GM23338 (cell line): Measurements from ENCODE around the gene CD22. TPM values are rescaled to one million over a fixed set of nuclear protein-coding genes. Genes with fewer than 3 reads are reported as not detected.

ENCODE experiments used
- EZH2 ChIP-seq: fragments of 200-600 bp; sonication (generic); IDR thresholded peaks from one replicate; pipeline ENCODE4 v1.8.0; 2017; ENCODE audit warnings: antibody characterized with exemption, mild to moderate bottlenecking, low read depth; ENCODE audit not compliant: unreplicated experiment
- EZH2phosphoT487 ChIP-seq: fragments of 200-600 bp; sonication (generic); IDR thresholded peaks from one replicate; pipeline ENCODE4 v1.8.1; 2018; ENCODE audit warnings: antibody characterized with exemption; ENCODE audit not compliant: unreplicated experiment
- STAT1 ChIP-seq: IDR thresholded peaks from one replicate; pipeline ENCODE4 v1.6.1; 2016; ENCODE audit warnings: antibody characterized with exemption; ENCODE audit not compliant: unreplicated experiment
- ZNF331 ChIP-seq: fragments of 250-450 bp; sonication (Bioruptor Pico); IDR thresholded peaks from 2 replicates; pipeline ENCODE4 v1.5.0; 2020; ENCODE audit warnings: low read depth, mild to moderate bottlenecking, moderate library complexity
- polyA plus RNA-seq: library from polyadenylated mRNA; unstranded; fragments of >200 nt; fragmentation: Nextera tagmentation; extraction: Ambion mirVana; gene quantifications from 2 replicates; pipeline ENCODE4 v1.2.1, GENCODE V29; 2016
- total RNA-seq: library from RNA; depleted of rRNA; stranded (reverse); fragments of >200 nt; shearing (Covaris generic); gene quantifications from 2 replicates; pipeline ENCODE4 v1.2.3, GENCODE V29; 2014
- TF ChIP-seq, protein P1 (sequence below): fragments of 250-450 bp; sonication (Bioruptor Pico); IDR thresholded peaks from 2 replicates; pipeline ENCODE4 v1.5.0; 2020; ENCODE audit warnings: mild to moderate bottlenecking, moderate library complexity
- TF ChIP-seq, protein P2 (sequence below), 2 experiments: fragments of 200-600 bp in 1 of 2; sonication (generic) in 1 of 2; conservative IDR thresholded peaks; 2 replicates each; pipeline versions ENCODE4 v1.5.1 to v1.6.1; 2016 to 2017; ENCODE audit warnings: antibody characterized with exemption in 2 of 2, low read depth in 2 of 2, mild to moderate bottlenecking in 2 of 2, moderate library complexity in 1 of 2

Gene CD22
- total and polyA plus RNA-seq, 2 experiments from 2014 or later = 0.10 to 0.32 TPM

DNA sequence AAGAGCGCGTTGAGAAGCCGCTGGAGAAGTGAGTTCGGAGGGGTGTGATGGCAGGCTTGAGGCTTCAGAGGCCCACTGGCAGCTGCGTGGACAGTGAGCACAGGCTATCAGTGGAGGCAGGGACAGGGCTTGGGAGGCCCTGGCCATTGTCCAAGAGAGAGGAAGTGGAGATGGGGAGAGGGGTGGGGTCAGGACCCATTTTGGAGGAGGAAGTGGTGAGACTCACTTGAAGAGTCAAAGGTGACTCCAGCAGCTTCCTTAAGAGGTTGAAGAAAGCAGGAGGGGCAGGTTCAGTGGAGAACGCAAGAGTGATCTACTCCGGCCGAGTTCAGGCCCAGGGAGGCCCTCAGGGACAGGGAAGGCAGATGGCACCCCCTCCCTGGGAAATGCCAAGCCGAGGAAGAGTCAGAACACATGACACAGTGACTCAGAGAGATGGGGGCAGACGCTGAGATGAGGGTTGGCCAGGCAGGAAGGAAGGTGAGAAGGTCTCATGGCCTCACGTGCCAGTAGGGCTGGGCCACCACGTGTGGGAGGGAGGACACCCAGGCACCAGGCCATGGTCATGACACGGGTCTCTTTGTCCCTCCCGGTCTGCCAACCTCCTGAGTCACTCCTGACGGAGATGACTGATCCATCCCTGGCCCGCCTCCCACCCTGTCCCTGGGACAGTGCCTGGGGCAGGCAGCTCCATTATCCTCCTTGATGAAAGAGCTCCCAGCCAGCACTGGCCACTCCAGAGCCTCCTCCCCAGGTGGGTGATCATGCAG lies 10.1 kb upstream of the CD22 start (continued):
- TF ChIP-seq, protein P1, sequence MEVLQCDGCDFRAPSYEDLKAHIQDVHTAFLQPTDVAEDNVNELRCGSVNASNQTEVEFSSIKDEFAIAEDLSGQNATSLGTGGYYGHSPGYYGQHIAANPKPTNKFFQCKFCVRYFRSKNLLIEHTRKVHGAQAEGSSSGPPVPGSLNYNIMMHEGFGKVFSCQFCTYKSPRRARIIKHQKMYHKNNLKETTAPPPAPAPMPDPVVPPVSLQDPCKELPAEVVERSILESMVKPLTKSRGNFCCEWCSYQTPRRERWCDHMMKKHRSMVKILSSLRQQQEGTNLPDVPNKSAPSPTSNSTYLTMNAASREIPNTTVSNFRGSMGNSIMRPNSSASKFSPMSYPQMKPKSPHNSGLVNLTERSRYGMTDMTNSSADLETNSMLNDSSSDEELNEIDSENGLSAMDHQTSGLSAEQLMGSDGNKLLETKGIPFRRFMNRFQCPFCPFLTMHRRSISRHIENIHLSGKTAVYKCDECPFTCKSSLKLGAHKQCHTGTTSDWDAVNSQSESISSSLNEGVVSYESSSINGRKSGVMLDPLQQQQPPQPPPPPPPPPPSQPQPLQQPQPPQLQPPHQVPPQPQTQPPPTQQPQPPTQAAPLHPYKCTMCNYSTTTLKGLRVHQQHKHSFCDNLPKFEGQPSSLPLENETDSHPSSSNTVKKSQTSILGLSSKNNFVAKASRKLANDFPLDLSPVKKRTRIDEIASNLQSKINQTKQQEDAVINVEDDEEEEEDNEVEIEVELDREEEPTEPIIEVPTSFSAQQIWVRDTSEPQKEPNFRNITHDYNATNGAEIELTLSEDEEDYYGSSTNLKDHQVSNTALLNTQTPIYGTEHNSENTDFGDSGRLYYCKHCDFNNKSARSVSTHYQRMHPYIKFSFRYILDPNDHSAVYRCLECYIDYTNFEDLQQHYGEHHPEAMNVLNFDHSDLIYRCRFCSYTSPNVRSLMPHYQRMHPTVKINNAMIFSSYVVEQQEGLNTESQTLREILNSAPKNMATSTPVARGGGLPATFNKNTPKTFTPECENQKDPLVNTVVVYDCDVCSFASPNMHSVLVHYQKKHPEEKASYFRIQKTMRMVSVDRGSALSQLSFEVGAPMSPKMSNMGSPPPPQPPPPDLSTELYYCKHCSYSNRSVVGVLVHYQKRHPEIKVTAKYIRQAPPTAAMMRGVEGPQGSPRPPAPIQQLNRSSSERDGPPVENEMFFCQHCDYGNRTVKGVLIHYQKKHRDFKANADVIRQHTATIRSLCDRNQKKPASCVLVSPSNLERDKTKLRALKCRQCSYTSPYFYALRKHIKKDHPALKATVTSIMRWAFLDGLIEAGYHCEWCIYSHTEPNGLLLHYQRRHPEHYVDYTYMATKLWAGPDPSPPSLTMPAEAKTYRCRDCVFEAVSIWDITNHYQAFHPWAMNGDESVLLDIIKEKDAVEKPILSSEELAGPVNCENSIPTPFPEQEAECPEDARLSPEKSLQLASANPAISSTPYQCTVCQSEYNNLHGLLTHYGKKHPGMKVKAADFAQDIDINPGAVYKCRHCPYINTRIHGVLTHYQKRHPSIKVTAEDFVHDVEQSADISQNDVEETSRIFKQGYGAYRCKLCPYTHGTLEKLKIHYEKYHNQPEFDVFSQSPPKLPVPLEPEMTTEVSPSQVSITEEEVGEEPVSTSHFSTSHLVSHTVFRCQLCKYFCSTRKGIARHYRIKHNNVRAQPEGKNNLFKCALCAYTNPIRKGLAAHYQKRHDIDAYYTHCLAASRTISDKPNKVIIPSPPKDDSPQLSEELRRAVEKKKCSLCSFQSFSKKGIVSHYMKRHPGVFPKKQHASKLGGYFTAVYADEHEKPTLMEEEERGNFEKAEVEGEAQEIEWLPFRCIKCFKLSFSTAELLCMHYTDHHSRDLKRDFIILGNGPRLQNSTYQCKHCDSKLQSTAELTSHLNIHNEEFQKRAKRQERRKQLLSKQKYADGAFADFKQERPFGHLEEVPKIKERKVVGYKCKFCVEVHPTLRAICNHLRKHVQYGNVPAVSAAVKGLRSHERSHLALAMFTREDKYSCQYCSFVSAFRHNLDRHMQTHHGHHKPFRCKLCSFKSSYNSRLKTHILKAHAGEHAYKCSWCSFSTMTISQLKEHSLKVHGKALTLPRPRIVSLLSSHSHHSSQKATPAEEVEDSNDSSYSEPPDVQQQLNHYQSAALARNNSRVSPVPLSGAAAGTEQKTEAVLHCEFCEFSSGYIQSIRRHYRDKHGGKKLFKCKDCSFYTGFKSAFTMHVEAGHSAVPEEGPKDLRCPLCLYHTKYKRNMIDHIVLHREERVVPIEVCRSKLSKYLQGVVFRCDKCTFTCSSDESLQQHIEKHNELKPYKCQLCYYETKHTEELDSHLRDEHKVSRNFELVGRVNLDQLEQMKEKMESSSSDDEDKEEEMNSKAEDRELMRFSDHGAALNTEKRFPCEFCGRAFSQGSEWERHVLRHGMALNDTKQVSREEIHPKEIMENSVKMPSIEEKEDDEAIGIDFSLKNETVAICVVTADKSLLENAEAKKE (CRISPR knock-in tag) = no peak
- TF ChIP-seq STAT1 = no peak
- TF ChIP-seq EZH2 = no peak
- TF ChIP-seq, protein P2, sequence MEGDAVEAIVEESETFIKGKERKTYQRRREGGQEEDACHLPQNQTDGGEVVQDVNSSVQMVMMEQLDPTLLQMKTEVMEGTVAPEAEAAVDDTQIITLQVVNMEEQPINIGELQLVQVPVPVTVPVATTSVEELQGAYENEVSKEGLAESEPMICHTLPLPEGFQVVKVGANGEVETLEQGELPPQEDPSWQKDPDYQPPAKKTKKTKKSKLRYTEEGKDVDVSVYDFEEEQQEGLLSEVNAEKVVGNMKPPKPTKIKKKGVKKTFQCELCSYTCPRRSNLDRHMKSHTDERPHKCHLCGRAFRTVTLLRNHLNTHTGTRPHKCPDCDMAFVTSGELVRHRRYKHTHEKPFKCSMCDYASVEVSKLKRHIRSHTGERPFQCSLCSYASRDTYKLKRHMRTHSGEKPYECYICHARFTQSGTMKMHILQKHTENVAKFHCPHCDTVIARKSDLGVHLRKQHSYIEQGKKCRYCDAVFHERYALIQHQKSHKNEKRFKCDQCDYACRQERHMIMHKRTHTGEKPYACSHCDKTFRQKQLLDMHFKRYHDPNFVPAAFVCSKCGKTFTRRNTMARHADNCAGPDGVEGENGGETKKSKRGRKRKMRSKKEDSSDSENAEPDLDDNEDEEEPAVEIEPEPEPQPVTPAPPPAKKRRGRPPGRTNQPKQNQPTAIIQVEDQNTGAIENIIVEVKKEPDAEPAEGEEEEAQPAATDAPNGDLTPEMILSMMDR (conservative IDR thresholded peaks at IDR 0.05; ENCODE audit: low read depth in 2 of 2) = no peak
- TF ChIP-seq ZNF331 = no peak
- no peak for TF ChIP-seq EZH2phosphoT487
